ENCODE data around the gene FBXO39.

The FBXO39 gene

DNA sequence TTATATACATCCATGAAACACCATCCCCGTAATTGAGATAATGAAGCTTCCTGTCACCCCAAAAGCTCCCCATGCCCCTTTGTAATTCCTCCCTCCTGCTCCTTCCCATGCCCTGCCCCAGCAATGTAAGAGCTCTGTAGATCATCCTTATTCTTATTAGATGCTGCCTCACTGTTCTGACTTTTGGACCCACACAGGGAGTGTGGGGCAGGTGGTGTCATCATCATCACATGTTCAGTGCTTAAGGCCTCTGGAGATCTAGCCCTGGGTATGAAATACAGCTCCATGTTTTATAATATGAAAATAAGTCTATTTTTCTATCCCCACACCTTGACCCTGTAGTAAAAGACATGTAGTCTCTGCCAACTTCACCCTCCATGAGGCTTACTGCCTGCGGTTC is 18.3 kb upstream of the FBXO39 start:
- no peak overlapping the region for H3K27ac ChIP-seq (replicated peaks)
- H3K4me3 ChIP-seq (replicated peaks; ENCODE audit: insufficient read depth, low read length), result no peak overlapping the region
- TF ChIP-seq SPI1 (IDR thresholded peaks at IDR 0.05; ENCODE audit: borderline replicate concordance, low read depth) (no peak), REST (IDR thresholded peaks at IDR 0.05; ENCODE audit: insufficient replicate concordance, low read depth) (no peak), GABPA (IDR thresholded peaks at IDR 0.05; ENCODE audit: low read depth) (no peak), POLR2AphosphoS5 (IDR thresholded peaks at IDR 0.05; ENCODE audit: low read depth) (no peak)
- TF ChIP-seq, protein P1, sequence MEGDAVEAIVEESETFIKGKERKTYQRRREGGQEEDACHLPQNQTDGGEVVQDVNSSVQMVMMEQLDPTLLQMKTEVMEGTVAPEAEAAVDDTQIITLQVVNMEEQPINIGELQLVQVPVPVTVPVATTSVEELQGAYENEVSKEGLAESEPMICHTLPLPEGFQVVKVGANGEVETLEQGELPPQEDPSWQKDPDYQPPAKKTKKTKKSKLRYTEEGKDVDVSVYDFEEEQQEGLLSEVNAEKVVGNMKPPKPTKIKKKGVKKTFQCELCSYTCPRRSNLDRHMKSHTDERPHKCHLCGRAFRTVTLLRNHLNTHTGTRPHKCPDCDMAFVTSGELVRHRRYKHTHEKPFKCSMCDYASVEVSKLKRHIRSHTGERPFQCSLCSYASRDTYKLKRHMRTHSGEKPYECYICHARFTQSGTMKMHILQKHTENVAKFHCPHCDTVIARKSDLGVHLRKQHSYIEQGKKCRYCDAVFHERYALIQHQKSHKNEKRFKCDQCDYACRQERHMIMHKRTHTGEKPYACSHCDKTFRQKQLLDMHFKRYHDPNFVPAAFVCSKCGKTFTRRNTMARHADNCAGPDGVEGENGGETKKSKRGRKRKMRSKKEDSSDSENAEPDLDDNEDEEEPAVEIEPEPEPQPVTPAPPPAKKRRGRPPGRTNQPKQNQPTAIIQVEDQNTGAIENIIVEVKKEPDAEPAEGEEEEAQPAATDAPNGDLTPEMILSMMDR (IDR thresholded peaks at IDR 0.05; ENCODE audit: insufficient read depth, low read length), result no peak

GRCh38 chr17:6761779-6762178 is 14.2 kb upstream of the FBXO39 start:
- no peak overlapping the region for H3K27ac ChIP-seq (replicated peaks)
- TF ChIP-seq GABPA (IDR thresholded peaks at IDR 0.05; ENCODE audit: low read depth) (no peak), POLR2AphosphoS5 (IDR thresholded peaks at IDR 0.05; ENCODE audit: low read depth) (no peak), SPI1 (IDR thresholded peaks at IDR 0.05; ENCODE audit: borderline replicate concordance, low read depth) (no peak), REST (IDR thresholded peaks at IDR 0.05; ENCODE audit: insufficient replicate concordance, low read depth) (no peak)
- TF ChIP-seq, protein P1 (IDR thresholded peaks at IDR 0.05; ENCODE audit: insufficient read depth, low read length), result no peak
- DNase-seq (ENCODE audit: low read depth in 1 of 2, low spot score in 1 of 2), result no peak
- no peak overlapping the region for H3K4me3 ChIP-seq (replicated peaks; ENCODE audit: insufficient read depth, low read length)
- H3K27me3 ChIP-seq (ENCODE audit: insufficient read depth, poor library complexity, severe bottlenecking), result no peaks in the 10 kb centered on the region

More for the DNA sequence above, 18.3 kb upstream of the FBXO39 start:
- DNase-seq (ENCODE audit: low read depth in 1 of 2, low spot score in 1 of 2), result no peak
- H3K27me3 ChIP-seq (ENCODE audit: insufficient read depth, poor library complexity, severe bottlenecking), result no peaks in the 10 kb centered on the region

- no peak overlapping the region for H3K27ac ChIP-seq (replicated peaks)
- TF ChIP-seq SPI1 (IDR thresholded peaks at IDR 0.05; ENCODE audit: borderline replicate concordance, low read depth), result no peak
- TF ChIP-seq POLR2AphosphoS5 (IDR thresholded peaks at IDR 0.05; ENCODE audit: low read depth), result no peak
- TF ChIP-seq, protein P1 (IDR thresholded peaks at IDR 0.05; ENCODE audit: insufficient read depth, low read length), result no peak
- TF ChIP-seq REST (IDR thresholded peaks at IDR 0.05; ENCODE audit: insufficient replicate concordance, low read depth), result no peak
- TF ChIP-seq GABPA (IDR thresholded peaks at IDR 0.05; ENCODE audit: low read depth), result no peak
- no peaks in the 10 kb centered on the region for H3K27me3 ChIP-seq (ENCODE audit: insufficient read depth, poor library complexity, severe bottlenecking)
- no peak for DNase-seq (ENCODE audit: low read depth in 1 of 2, low spot score in 1 of 2)
- H3K4me3 ChIP-seq (replicated peaks; ENCODE audit: insufficient read depth, low read length), result no peak overlapping the region
These were observed 7.6 kb upstream of the FBXO39 start for GRCh38 chr17:6768447-6768846.

Data from HL-60 (cell line).